ENCODE data around the gene WNK1.
A peak's percentile ranks its signal among the peaks of the same experiment; 100 is the strongest.

Gene WNK1

DNA sequence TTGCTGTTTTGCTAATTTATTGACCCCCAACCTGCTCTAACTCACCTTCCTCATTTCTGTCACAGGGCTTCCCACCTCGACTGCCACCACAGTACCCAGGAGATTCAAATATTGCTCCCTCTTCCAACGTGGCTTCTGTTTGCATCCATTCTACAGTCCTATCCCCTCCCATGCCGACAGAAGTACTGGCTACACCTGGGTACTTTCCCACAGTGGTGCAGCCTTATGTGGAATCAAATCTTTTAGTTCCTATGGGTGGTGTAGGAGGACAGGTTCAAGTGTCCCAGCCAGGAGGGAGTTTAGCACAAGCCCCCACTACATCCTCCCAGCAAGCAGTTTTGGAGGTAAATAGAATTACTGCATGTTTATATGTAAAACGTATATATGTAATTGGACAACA, 128.3 kb downstream of the WNK1 start:
- Histone ChIP-seq H3K9me3 (ENCODE audit: control insufficient read depth, insufficient read depth, low read depth, low read length) (no peaks in the 10 kb centered on the region), H3K4me3 (ENCODE audit: low read depth, low read length) (no peak overlapping the region), H3K4me1 (ENCODE audit: control insufficient read depth, insufficient read depth, low read length) (no peaks in the 10 kb centered on the region), H3K27ac (ENCODE audit: extremely low read depth, low read depth, low read length) (no peak overlapping the region), H3K36me3 (ENCODE audit: control insufficient read depth in 2 of 2, insufficient read depth in 1 of 2, low read length in 2 of 2) (peaks cover 68 to 84% of the 10 kb centered on the region in 2 experiments)
- POLR2A ChIA-PET: no interaction called here
- CTCF ChIA-PET: interaction anchor here (2.6 kb wide), 1 partner anchor 12 kb away, joined by 6 read pairs; no protein-coding TSS in a partner anchor
- TF ChIP-seq, protein P1, sequence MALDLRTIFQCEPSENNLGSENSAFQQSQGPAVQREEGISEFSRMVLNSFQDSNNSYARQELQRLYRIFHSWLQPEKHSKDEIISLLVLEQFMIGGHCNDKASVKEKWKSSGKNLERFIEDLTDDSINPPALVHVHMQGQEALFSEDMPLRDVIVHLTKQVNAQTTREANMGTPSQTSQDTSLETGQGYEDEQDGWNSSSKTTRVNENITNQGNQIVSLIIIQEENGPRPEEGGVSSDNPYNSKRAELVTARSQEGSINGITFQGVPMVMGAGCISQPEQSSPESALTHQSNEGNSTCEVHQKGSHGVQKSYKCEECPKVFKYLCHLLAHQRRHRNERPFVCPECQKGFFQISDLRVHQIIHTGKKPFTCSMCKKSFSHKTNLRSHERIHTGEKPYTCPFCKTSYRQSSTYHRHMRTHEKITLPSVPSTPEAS (tag by site-specific recombination; IDR thresholded peaks at IDR 0.05): no peak
- TF ChIP-seq ZBTB8A (tag by site-specific recombination; IDR thresholded peaks at IDR 0.05): no peak
- no peak for TF ChIP-seq ZNF571 (tag by site-specific recombination; IDR thresholded peaks at IDR 0.05)
- TF ChIP-seq ZNF311 (tag by site-specific recombination; IDR thresholded peaks at IDR 0.05; ENCODE audit: borderline replicate concordance): no peak
- TF ChIP-seq ZNF654 (tag by site-specific recombination; IDR thresholded peaks at IDR 0.05; ENCODE audit: low read depth): no peak
- TF ChIP-seq ZBTB48 (tag by site-specific recombination; IDR thresholded peaks at IDR 0.05): no peak
- TF ChIP-seq BCL11A (tag by site-specific recombination; IDR thresholded peaks at IDR 0.05; ENCODE audit: low read depth): no peak
- no peak for TF ChIP-seq ZNF48 (tag by site-specific recombination; IDR thresholded peaks at IDR 0.05)
- no peak for TF ChIP-seq ZNF76 (tag by site-specific recombination; IDR thresholded peaks at IDR 0.05; ENCODE audit: borderline replicate concordance, low read depth)
- TF ChIP-seq HOXC10 (CRISPR knock-in tag; IDR thresholded peaks at IDR 0.05): no peak
- no peak for TF ChIP-seq ZNF596 (tag by site-specific recombination; IDR thresholded peaks at IDR 0.05)
- TF ChIP-seq ZBTB21 (tag by site-specific recombination; IDR thresholded peaks at IDR 0.05): no peak
- no peak for TF ChIP-seq ZNF394 (tag by site-specific recombination; IDR thresholded peaks at IDR 0.05; ENCODE audit: borderline replicate concordance)

DNA sequence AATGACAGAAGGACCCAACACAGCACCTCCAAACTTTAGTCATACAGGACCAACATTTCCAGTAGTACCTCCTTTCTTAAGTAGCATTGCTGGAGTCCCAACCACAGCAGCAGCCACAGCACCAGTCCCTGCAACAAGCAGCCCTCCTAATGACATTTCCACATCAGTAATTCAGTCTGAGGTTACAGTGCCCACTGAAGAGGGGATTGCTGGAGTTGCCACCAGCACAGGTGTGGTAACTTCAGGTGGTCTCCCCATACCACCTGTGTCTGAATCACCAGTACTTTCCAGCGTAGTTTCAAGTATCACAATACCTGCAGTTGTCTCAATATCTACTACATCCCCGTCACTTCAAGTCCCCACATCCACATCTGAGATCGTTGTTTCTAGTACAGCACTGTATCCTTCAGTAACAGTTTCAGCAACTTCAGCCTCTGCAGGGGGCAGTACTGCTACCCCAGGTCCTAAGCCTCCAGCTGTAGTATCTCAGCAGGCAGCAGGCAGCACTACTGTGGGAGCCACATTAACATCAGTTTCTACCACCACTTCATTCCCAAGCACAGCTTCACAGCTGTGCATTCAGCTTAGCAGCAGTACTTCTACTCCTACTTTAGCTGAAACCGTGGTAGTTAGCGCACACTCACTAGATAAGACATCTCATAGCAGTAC, 132.5 kb downstream of the WNK1 start:
- no peaks in the 10 kb centered on the region for H3K4me1 ChIP-seq (ENCODE audit: control insufficient read depth, insufficient read depth, low read length)
- ChIA-PET POLR2A (interaction anchor here (0.6 kb wide), 1 partner anchor 111 kb away, joined by 9 read pairs; no protein-coding TSS in a partner anchor), CTCF (no interaction called here)
- no peaks in the 10 kb centered on the region for H3K9me3 ChIP-seq (ENCODE audit: control insufficient read depth, insufficient read depth, low read depth, low read length)
- H3K27ac ChIP-seq (ENCODE audit: extremely low read depth, low read depth, low read length): no peak overlapping the region
- no peak overlapping the region for H3K4me3 ChIP-seq (ENCODE audit: low read depth, low read length)
- TF ChIP-seq ZNF426 (tag by site-specific recombination; IDR thresholded peaks at IDR 0.05): no peak
- TF ChIP-seq ZIC2 (tag by site-specific recombination; IDR thresholded peaks at IDR 0.05): peak; percentile 66
- no peak for TF ChIP-seq ZSCAN30 (tag by site-specific recombination; IDR thresholded peaks at IDR 0.05)
- no peak for TF ChIP-seq ZNF324 (tag by site-specific recombination; IDR thresholded peaks at IDR 0.05)
- TF ChIP-seq TRIM28 (IDR thresholded peaks at IDR 0.05; ENCODE audit: borderline replicate concordance, low read length): no peak
- TF ChIP-seq ZNF350 (tag by site-specific recombination; IDR thresholded peaks at IDR 0.05): no peak
- TF ChIP-seq, protein P2, sequence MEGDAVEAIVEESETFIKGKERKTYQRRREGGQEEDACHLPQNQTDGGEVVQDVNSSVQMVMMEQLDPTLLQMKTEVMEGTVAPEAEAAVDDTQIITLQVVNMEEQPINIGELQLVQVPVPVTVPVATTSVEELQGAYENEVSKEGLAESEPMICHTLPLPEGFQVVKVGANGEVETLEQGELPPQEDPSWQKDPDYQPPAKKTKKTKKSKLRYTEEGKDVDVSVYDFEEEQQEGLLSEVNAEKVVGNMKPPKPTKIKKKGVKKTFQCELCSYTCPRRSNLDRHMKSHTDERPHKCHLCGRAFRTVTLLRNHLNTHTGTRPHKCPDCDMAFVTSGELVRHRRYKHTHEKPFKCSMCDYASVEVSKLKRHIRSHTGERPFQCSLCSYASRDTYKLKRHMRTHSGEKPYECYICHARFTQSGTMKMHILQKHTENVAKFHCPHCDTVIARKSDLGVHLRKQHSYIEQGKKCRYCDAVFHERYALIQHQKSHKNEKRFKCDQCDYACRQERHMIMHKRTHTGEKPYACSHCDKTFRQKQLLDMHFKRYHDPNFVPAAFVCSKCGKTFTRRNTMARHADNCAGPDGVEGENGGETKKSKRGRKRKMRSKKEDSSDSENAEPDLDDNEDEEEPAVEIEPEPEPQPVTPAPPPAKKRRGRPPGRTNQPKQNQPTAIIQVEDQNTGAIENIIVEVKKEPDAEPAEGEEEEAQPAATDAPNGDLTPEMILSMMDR (tag by site-specific recombination; IDR thresholded peaks at IDR 0.05): no peak
- peak; percentile 23; the same call in 1 of the 2 replicates for TF ChIP-seq GLIS1 (tag by site-specific recombination; IDR thresholded peaks at IDR 0.05)
- no peak for TF ChIP-seq ZXDB (tag by site-specific recombination; IDR thresholded peaks at IDR 0.05)
- no peak for TF ChIP-seq ZNF292 (tag by site-specific recombination; IDR thresholded peaks at IDR 0.05; ENCODE audit: borderline replicate concordance, low read depth)
- no peak for TF ChIP-seq ZFP69B (tag by site-specific recombination; IDR thresholded peaks at IDR 0.05)
- H3K36me3 ChIP-seq (ENCODE audit: control insufficient read depth in 2 of 2, insufficient read depth in 1 of 2, low read length in 2 of 2): peaks cover 76 to 99% of the 10 kb centered on the region in 2 experiments

Data from HEK293 (cell line).